ENCODE results near the gene KRTAP10-1.

Gene KRTAP10-1

DNA sequence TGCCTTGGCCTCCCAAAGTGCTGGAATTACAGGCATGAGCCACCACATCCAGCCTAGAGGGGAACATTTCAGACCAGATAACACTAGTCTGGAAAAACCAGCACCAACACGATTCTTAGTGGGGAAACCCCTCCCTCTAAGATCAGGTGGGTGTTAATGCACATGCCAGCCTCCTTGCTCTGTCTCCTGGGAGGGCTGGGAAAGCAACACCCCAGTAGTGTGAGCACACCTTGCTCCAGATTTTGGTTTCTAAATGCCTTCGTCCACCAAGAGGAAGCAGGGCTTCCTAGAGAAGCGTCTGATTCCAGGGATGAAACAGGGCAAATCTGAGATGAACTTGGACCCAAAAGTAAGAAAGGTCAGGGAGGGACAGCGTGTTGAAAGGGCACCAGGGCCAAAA is 31.3 kb upstream of the KRTAP10-1 start:
- CTCF ChIA-PET = no interaction called here
- TF ChIP-seq SP1 (IDR thresholded peaks at IDR 0.05) (no peak), NFRKB (IDR thresholded peaks at IDR 0.05) (no peak), ARNT (IDR thresholded peaks at IDR 0.05) (no peak), SUZ12 (IDR thresholded peaks at IDR 0.05) (no peak), ELF4 (IDR thresholded peaks at IDR 0.05) (no peak), TARDBP (IDR thresholded peaks at IDR 0.05) (no peak), L3MBTL2 (conservative IDR thresholded peaks at IDR 0.05) (no peak), FOXK2 (IDR thresholded peaks at IDR 0.05) (no peak), HDGF (IDR thresholded peaks at IDR 0.05; ENCODE audit: borderline replicate concordance) (no peak), FOXM1 (IDR thresholded peaks at IDR 0.05; ENCODE audit: borderline replicate concordance) (no peak), ZNF384 (IDR thresholded peaks at IDR 0.05) (no peak), CTBP1 (IDR thresholded peaks at IDR 0.05; ENCODE audit: borderline replicate concordance) (no peak), FOXA1 (IDR thresholded peaks at IDR 0.05) (no peak), LEF1 (IDR thresholded peaks at IDR 0.05; ENCODE audit: borderline replicate concordance) (no peak), BHLHE40 (IDR thresholded peaks at IDR 0.05; ENCODE audit: borderline replicate concordance) (no peak)
- TF ChIP-seq, protein P1, sequence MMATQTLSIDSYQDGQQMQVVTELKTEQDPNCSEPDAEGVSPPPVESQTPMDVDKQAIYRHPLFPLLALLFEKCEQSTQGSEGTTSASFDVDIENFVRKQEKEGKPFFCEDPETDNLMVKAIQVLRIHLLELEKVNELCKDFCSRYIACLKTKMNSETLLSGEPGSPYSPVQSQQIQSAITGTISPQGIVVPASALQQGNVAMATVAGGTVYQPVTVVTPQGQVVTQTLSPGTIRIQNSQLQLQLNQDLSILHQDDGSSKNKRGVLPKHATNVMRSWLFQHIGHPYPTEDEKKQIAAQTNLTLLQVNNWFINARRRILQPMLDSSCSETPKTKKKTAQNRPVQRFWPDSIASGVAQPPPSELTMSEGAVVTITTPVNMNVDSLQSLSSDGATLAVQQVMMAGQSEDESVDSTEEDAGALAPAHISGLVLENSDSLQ (IDR thresholded peaks at IDR 0.05) = no peak
- no peak for DNase-seq (ENCODE audit: extremely low spot score)
- POLR2A ChIA-PET = no interaction called here

DNA sequence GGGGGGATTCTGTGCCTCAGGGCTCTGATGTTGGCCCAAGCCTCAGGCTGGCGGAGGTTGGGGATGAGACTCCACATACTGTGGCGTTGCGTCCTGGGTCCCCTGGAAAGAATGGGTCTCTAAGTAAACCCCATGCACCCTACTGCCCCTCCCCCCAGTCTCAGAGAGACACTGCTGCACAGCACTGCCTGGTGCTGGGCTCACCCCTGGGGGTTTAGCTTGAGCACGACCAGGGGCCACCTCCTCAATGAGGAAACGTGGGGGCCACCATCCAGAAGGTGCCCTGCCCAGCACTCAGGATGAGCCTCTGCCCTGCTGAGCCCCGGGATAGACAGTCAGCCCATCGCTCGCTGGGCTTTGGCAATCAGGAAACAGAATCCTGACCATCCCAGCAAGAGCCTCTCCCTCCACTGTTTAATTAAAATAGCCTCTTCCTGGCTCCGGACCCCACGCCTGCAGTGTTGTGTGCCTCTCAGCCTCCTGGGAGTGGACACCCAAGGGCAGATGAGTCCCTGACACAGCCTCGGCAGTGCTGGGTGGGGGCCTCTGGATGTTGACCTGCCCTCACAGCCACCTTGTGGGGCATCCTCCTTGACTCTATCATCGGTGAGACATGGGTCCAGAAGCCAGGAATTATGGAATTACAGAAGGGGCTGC is 30.0 kb upstream of the KRTAP10-1 start:
- POLR2A ChIA-PET = no interaction called here
- TF ChIP-seq FOXK2 (IDR thresholded peaks at IDR 0.05) (no peak), CTBP1 (IDR thresholded peaks at IDR 0.05; ENCODE audit: borderline replicate concordance) (no peak), FOXA1 (IDR thresholded peaks at IDR 0.05) (no peak), BHLHE40 (IDR thresholded peaks at IDR 0.05; ENCODE audit: borderline replicate concordance) (no peak), SUZ12 (IDR thresholded peaks at IDR 0.05) (no peak)
- TF ChIP-seq, protein P1 (IDR thresholded peaks at IDR 0.05) = no peak
- CTCF ChIA-PET = no interaction called here
- DNase-seq (ENCODE audit: extremely low spot score) = no peak

DNA sequence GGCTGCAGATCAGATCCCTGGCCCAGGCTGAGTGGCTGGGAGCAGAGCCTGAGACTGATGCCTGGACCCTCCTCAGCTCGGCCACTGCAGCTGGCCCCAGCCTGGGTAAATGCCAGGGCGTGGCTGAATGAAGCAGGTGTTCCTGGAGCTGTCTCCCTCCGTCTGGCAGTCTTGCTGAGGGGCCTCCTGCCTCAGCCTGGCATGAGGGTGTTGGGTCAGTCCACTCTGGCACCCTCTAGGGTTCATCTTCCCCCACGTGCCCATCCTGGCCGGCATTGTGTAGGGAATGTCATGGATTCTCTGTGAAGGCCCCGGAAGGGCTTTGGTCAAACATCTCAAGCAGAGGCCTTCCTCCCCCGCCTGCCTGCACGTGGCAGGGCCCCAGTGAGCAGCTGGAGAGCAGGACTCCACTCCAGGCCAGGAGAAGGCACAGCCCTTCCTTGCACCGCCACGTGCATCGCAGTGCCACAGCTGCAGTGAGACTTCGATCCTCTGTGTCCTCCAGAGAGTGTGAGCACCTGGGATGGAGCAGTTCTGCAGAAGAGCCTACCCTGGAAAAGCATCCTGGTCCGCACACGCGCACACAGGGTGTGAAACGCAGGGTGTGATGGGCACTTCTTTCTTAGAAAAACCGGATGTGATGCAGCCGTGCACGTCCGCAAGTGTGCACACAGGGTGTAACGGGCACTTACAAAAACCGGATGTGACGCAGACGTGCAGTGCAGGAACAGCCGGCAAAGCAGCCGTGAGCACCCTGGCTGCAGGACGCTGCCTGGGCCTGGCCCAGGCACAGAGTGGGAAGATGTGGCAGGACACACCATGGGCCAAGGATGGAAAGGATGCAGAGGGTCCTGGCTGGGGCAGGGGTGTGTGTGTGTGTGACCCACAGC is 28.9 kb upstream of the KRTAP10-1 start:
- TF ChIP-seq CTBP1 (IDR thresholded peaks at IDR 0.05; ENCODE audit: borderline replicate concordance) = no peak
- TF ChIP-seq BHLHE40 (IDR thresholded peaks at IDR 0.05; ENCODE audit: borderline replicate concordance) = no peak
- no peak for TF ChIP-seq ZNF384 (IDR thresholded peaks at IDR 0.05)
- no peak for TF ChIP-seq ARNT (IDR thresholded peaks at IDR 0.05)
- no peak for TF ChIP-seq LEF1 (IDR thresholded peaks at IDR 0.05; ENCODE audit: borderline replicate concordance)
- CTCF ChIA-PET = no interaction called here
- POLR2A ChIA-PET = no interaction called here
- no peak for DNase-seq (ENCODE audit: extremely low spot score)

DNA sequence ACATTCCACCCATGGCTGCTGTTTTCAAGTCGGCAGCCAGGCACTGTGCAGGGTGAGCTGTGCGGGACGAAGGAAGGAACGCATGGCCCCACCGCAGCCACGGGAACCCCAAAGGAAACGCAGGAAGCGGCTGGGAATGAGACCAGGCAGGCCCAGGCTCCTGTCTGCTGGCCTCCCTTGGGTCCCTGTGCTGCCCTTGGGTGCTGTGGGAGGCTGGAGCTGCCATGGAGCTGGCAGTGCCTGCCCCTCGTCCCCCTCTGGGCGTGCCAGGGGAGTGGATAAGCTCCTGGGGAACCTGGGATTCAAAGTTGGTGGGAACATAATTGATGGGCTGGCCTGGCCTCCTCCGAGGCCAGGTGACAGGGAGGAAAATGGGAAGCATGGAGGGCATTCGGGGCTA is 28.3 kb upstream of the KRTAP10-1 start:
- ChIA-PET POLR2A (no interaction called here), CTCF (no interaction called here)
- DNase-seq (ENCODE audit: extremely low spot score) = no peak
- TF ChIP-seq FOXK2 (IDR thresholded peaks at IDR 0.05) = no peak

DNA sequence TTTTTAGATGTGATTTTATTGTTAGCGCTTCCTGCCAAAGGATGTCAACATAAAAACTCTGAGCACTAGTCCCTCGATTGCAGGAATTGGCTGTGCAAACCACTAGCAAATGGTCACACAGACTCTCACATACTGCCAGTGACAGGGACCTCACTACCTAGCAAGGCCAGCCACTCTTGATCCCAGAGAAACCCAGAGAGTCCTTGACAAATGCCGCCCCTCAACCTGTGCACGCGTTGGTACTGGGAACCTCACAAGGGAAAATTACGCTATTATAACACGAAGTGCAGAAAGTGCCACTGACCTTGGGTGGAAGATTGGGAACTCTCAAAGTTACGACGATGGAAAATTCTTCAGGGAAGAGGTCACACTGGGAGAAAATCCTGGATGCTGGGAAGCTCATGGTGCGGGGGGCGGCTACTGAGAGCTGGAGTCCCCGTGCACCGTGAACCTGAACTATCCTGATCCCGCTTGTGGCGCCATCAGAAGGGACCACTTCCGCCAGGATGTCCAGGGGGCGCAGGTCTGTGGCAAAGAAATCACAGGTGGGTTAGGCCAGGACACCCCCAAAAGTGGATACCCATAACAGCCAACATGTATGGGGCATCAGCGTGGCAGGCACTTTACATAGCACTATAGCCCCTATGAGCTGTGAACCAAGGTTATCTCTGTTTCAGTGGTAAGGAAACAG is 27.6 kb upstream of the KRTAP10-1 start:
- ChIA-PET POLR2A (no interaction called here), CTCF (no interaction called here)
- TF ChIP-seq NFRKB (IDR thresholded peaks at IDR 0.05) (no peak), L3MBTL2 (conservative IDR thresholded peaks at IDR 0.05) (no peak), ELF4 (IDR thresholded peaks at IDR 0.05) (no peak), BHLHE40 (IDR thresholded peaks at IDR 0.05; ENCODE audit: borderline replicate concordance) (no peak), LEF1 (IDR thresholded peaks at IDR 0.05; ENCODE audit: borderline replicate concordance) (no peak), FOXA1 (IDR thresholded peaks at IDR 0.05) (no peak), CTBP1 (IDR thresholded peaks at IDR 0.05; ENCODE audit: borderline replicate concordance) (no peak), ZNF384 (IDR thresholded peaks at IDR 0.05) (no peak), HDGF (IDR thresholded peaks at IDR 0.05; ENCODE audit: borderline replicate concordance) (no peak), TARDBP (IDR thresholded peaks at IDR 0.05) (no peak), FOXM1 (IDR thresholded peaks at IDR 0.05; ENCODE audit: borderline replicate concordance) (no peak), ARNT (IDR thresholded peaks at IDR 0.05) (no peak), SUZ12 (IDR thresholded peaks at IDR 0.05) (no peak), SP1 (IDR thresholded peaks at IDR 0.05) (no peak), FOXK2 (IDR thresholded peaks at IDR 0.05) (no peak)
- TF ChIP-seq, protein P1 (IDR thresholded peaks at IDR 0.05) = no peak
- DNase-seq (ENCODE audit: extremely low spot score) = no peak

DNA sequence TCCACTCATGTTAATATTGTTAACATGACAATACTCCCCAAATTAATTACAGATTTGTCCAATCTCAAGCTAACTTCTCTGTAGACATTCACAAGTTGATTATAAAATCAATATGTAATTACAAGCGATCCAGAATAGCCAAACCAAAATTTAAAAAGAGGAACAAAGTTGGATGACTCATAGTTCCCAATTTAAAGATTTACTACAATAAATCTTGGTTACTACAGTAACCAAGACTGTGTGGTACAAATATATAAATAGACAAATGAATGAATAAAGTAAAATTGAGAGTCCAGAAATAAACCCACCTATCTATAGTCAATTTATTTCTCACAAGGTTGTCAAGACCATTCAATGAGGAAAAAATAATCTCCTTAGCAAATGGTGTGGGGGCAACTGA is 26.4 kb upstream of the KRTAP10-1 start:
- DNase-seq (ENCODE audit: extremely low spot score) = no peak
- CTCF ChIA-PET = no interaction called here
- TF ChIP-seq TARDBP (IDR thresholded peaks at IDR 0.05) = no peak
- POLR2A ChIA-PET = no interaction called here

Data from HEK293T (cell line).